Adrenal gland (tissue), 5 donors: Measurements from ENCODE around the gene DEUP1.

Experiments used
- POLR2A ChIP-seq, 2 donors: fragments of 450-650 bp; IDR thresholded peaks; one replicate each; pipeline ENCODE4 v1.6.1; 2017; ENCODE audit warnings: antibody characterized with exemption in 2 of 2, mild to moderate bottlenecking in 2 of 2, moderate library complexity in 1 of 2
- TF ChIP-seq, protein P1 (sequence below), 6 experiments: fragments of 450-650 bp in 4 of 6; fragments of 200-600 bp in 2 of 6; sonication (generic) in 1 of 6; IDR thresholded peaks; 1 replicate in 5 of 6; 2 replicates in 1 of 6; pipeline versions ENCODE4 v1.5.1 to v1.8.0; 2016 to 2021; ENCODE audit warnings: antibody characterized with exemption in 6 of 6, mild to moderate bottlenecking in 2 of 6, moderate library complexity in 1 of 6
- donor health status: DM: no; HTN: no; CAD: no.

DNA sequence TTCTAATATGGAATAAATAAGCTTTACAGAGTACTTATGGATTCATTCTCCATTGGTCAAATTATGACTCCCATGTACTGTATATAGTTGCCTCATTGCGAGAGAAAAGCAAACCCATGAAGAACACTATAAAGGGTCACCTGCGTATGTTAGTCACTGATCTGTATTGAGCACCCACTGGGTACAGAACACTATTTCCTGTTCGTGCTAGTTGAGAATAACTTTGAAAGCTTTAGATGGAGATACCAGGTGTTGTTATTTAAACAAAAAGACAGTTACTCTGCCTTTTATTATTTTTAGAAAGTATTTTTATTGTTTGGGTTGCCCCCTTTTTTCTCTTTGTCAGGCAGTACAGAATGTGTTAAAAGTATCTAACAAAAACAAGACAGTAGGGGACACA lies 79.9 kb downstream of the DEUP1 start:
- TF ChIP-seq, protein P1, sequence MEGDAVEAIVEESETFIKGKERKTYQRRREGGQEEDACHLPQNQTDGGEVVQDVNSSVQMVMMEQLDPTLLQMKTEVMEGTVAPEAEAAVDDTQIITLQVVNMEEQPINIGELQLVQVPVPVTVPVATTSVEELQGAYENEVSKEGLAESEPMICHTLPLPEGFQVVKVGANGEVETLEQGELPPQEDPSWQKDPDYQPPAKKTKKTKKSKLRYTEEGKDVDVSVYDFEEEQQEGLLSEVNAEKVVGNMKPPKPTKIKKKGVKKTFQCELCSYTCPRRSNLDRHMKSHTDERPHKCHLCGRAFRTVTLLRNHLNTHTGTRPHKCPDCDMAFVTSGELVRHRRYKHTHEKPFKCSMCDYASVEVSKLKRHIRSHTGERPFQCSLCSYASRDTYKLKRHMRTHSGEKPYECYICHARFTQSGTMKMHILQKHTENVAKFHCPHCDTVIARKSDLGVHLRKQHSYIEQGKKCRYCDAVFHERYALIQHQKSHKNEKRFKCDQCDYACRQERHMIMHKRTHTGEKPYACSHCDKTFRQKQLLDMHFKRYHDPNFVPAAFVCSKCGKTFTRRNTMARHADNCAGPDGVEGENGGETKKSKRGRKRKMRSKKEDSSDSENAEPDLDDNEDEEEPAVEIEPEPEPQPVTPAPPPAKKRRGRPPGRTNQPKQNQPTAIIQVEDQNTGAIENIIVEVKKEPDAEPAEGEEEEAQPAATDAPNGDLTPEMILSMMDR (IDR thresholded peaks at IDR 0.05): no peak
- no peak for TF ChIP-seq POLR2A (IDR thresholded peaks at IDR 0.05)
